ENCODE measurements around the gene PPP1R26. TPM values are rescaled to one million over a fixed set of nuclear protein-coding genes. Genes with fewer than 3 reads are reported as not detected.

Gene PPP1R26
- total and polyA plus RNA-seq, 2 of the 8 experiments (the other 6 are each of a cell fraction or from before 2014, with no cell fraction given) = 9.8 to 32.7 TPM

DNA sequence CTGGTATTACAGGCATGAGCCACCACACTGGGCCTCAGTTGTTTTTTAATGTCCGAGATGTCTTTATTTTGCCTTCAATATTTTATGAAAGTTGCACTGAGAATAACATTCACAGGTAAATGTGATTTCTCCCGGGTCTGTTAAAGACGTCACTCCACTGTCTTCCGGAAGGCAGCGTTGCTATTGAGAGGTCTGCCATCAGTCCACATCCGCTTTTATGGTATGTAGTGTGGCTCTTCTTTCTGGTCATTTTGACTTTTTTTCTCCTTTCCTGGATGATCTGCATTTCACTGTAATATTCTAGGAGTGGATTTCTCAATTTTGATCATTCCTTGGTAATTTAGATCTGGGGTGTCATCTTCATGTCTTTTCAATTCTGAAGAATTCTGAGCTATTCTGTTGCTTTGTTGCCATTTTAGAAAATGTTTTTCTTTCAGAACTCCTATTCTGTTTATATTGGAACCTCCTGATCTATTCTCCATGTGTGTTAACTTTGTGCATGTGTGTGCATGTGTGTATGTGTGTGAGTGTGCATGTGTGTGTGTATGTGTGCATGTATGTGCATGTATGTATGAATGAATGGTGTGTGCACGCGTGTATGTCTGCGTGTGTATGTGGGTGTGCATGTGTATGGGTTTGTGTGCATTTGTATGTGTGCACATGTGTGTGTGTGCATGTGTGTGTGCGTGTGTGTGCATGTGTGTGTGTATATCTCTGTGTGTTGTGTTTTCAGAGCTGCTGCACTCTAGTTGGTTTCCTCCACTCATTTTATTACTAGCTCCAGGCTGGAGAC, 39.8 kb downstream of the PPP1R26 start (continued):
- TF ChIP-seq, protein P1, sequence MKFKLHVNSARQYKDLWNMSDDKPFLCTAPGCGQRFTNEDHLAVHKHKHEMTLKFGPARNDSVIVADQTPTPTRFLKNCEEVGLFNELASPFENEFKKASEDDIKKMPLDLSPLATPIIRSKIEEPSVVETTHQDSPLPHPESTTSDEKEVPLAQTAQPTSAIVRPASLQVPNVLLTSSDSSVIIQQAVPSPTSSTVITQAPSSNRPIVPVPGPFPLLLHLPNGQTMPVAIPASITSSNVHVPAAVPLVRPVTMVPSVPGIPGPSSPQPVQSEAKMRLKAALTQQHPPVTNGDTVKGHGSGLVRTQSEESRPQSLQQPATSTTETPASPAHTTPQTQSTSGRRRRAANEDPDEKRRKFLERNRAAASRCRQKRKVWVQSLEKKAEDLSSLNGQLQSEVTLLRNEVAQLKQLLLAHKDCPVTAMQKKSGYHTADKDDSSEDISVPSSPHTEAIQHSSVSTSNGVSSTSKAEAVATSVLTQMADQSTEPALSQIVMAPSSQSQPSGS (IDR thresholded peaks at IDR 0.05; ENCODE audit: low read length) = no peak
- TF ChIP-seq CREB1 (IDR thresholded peaks at IDR 0.05) = no peak
- TF ChIP-seq JUN (IDR thresholded peaks at IDR 0.05; ENCODE audit: low read depth, low read length) = no peak
- no peak for TF ChIP-seq ZNF274 (IDR thresholded peaks at IDR 0.05; ENCODE audit: borderline replicate concordance, extremely low read depth, low read length)
- TF ChIP-seq ASH2L (IDR thresholded peaks at IDR 0.05; ENCODE audit: low read length) = no peak
- TF ChIP-seq CBX5 (IDR thresholded peaks at IDR 0.05; ENCODE audit: low read depth, low read length) = no peak
